ENCODE measurements around the gene LITAF. TPM values are rescaled to one million over a fixed set of nuclear protein-coding genes. Genes with fewer than 3 reads are reported as not detected.

Gene LITAF
- total RNA-seq, 1 donor from 2014 or later = 42.5 TPM

GRCh38 chr16:11566398-11566797 lies 20.3 kb downstream of the LITAF start:
- H3K36me3 ChIP-seq = no peaks in the 10 kb centered on the region
- no peaks in the 10 kb centered on the region for H4K20me1 ChIP-seq (ENCODE audit: low read depth)
- no peaks in the 10 kb centered on the region for H3K27me3 ChIP-seq
- no peak for DNase-seq (ENCODE audit: low spot score)
- no peak overlapping the region for H3K4me3 ChIP-seq
- TF ChIP-seq CTCF (IDR thresholded peaks at IDR 0.05) (no peak), EZH2 (IDR thresholded peaks at IDR 0.05) (no peak), EZH2phosphoT487 (IDR thresholded peaks at IDR 0.05) (no peak)
- H3F3A ChIP-seq (ENCODE audit: low read depth) = peaks cover 6% of the 10 kb centered on the region
- no peaks in the 10 kb centered on the region for H3K36me3 Mint-ChIP-seq
- no peaks in the 10 kb centered on the region for H3K9me3 Mint-ChIP-seq
- H3K4me1 Mint-ChIP-seq = peaks cover 8% of the 10 kb centered on the region
- peaks cover 8% of the 10 kb centered on the region for H3K4me1 ChIP-seq
- H3K4me2 ChIP-seq = no peak overlapping the region
- no peak overlapping the region for H3K27ac Mint-ChIP-seq
- H3K4me3 Mint-ChIP-seq = no peak overlapping the region
- H3K9me3 ChIP-seq (ENCODE audit: low read depth) = no peaks in the 10 kb centered on the region
- H3K27ac ChIP-seq = no peak overlapping the region
- no peak overlapping the region for H3K9ac ChIP-seq
- H3K27me3 Mint-ChIP-seq (ENCODE audit: insufficient read depth, low read depth) = no peaks in the 10 kb centered on the region
- no peak overlapping the region for H2AFZ ChIP-seq (replicated peaks)
- peaks cover 71% of the 10 kb centered on the region for H3K79me2 ChIP-seq (ENCODE audit: low read depth)

GRCh38 chr16:11565665-11566064 lies 21.1 kb downstream of the LITAF start:
- Mint-ChIP-seq H3K27ac (no peak overlapping the region), H3K9me3 (no peaks in the 10 kb centered on the region), H3K36me3 (no peaks in the 10 kb centered on the region), H3K27me3 (ENCODE audit: insufficient read depth, low read depth) (no peaks in the 10 kb centered on the region), H3K4me3 (no peak overlapping the region), H3K4me1 (peaks cover 16% of the 10 kb centered on the region)
- peaks cover 65% of the 10 kb centered on the region for H3K79me2 ChIP-seq (ENCODE audit: low read depth)
- H3K27ac ChIP-seq = no peak overlapping the region
- no peak overlapping the region for H3K4me2 ChIP-seq
- peaks cover 15% of the 10 kb centered on the region for H3K4me1 ChIP-seq
- H3K9ac ChIP-seq = no peak overlapping the region
- H3K36me3 ChIP-seq = no peaks in the 10 kb centered on the region
- DNase-seq (ENCODE audit: low spot score) = no peak
- H4K20me1 ChIP-seq (ENCODE audit: low read depth) = no peaks in the 10 kb centered on the region
- H3K9me3 ChIP-seq (ENCODE audit: low read depth) = no peaks in the 10 kb centered on the region
- H3F3A ChIP-seq (ENCODE audit: low read depth) = peaks cover 6% of the 10 kb centered on the region
- no peak overlapping the region for H2AFZ ChIP-seq (replicated peaks)
- H3K4me3 ChIP-seq = no peak overlapping the region
- no peaks in the 10 kb centered on the region for H3K27me3 ChIP-seq
- TF ChIP-seq CTCF (IDR thresholded peaks at IDR 0.05) (no peak), EZH2phosphoT487 (IDR thresholded peaks at IDR 0.05) (no peak), EZH2 (IDR thresholded peaks at IDR 0.05) (no peak)

GRCh38 chr16:11564046-11564926 lies 22.4 kb downstream of the LITAF start:
- Mint-ChIP-seq H3K27me3 (ENCODE audit: insufficient read depth, low read depth) (no peaks in the 10 kb centered on the region), H3K4me1 (peaks cover 17% of the 10 kb centered on the region), H3K9me3 (no peaks in the 10 kb centered on the region), H3K27ac (no peak overlapping the region), H3K4me3 (no peak overlapping the region), H3K36me3 (no peaks in the 10 kb centered on the region)
- H3K9me3 ChIP-seq (ENCODE audit: low read depth) = no peaks in the 10 kb centered on the region
- TF ChIP-seq EZH2phosphoT487 (IDR thresholded peaks at IDR 0.05) (no peak), EZH2 (IDR thresholded peaks at IDR 0.05) (no peak), CTCF (IDR thresholded peaks at IDR 0.05) (no peak)
- H3K4me1 ChIP-seq = peaks cover 17% of the 10 kb centered on the region
- no peak overlapping the region for H3K4me2 ChIP-seq
- H3K9ac ChIP-seq = no peak overlapping the region
- H3K27me3 ChIP-seq = no peaks in the 10 kb centered on the region
- no peak overlapping the region for H3K27ac ChIP-seq
- H3K4me3 ChIP-seq = no peak overlapping the region
- DNase-seq (ENCODE audit: low spot score) = no peak
- H3K36me3 ChIP-seq = no peaks in the 10 kb centered on the region
- no peak overlapping the region for H2AFZ ChIP-seq (replicated peaks)
- peaks cover 67% of the 10 kb centered on the region for H3K79me2 ChIP-seq (ENCODE audit: low read depth)
- H3F3A ChIP-seq (ENCODE audit: low read depth) = peaks cover 6% of the 10 kb centered on the region
- H4K20me1 ChIP-seq (ENCODE audit: low read depth) = no peaks in the 10 kb centered on the region

Measured in neural progenitor cell (in vitro differentiated cells).